ENCODE data around the gene OSBPL7. TPM values are rescaled to one million over a fixed set of nuclear protein-coding genes. Genes with fewer than 3 reads are reported as not detected.

OSBPL7 gene
- total RNA-seq, 1 experiment from 2014 or later = 13.0 TPM

DNA sequence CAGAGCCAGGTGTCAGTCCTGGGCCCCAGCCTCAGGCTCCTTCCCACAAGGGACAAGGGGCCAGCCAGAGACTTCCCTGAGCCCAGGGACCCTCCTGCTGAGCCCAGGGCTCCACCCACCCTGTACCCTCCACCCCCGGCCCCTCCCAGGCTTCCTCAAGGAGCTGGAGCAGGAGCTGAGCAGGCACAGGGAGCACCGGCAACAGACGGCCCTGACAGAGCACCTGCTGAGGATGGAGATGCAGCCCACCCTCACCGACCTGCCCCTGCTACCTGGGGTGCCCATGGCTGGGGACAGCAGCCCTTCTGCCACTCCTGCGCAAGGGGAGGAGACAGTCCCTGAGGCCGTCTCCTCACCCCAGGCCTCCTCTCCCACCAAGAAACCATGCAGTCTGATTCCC lies 15.0 kb upstream of the OSBPL7 start:
- Histone ChIP-seq H3K23ac (ENCODE audit: insufficient read length, low read depth, low read length) (no peak overlapping the region), H3K23me2 (ENCODE audit: insufficient read length, low read depth, low read length, poor library complexity, severe bottlenecking) (peaks cover 5% of the 10 kb centered on the region), H3K56ac (ENCODE audit: insufficient read length, low read depth, low read length) (no peak overlapping the region), H2AFZ (ENCODE audit: low read length) (no peak overlapping the region), H3K27me3 (ENCODE audit: insufficient read depth, low read length) (no peaks in the 10 kb centered on the region), H2BK5ac (ENCODE audit: insufficient read length, low read length) (no peak overlapping the region), H2AK5ac (ENCODE audit: insufficient read length, low read length) (no peak overlapping the region), H3K4me2 (ENCODE audit: insufficient read depth, insufficient read length, low read length) (no peak overlapping the region), H2BK12ac (ENCODE audit: insufficient read length, low read depth, low read length) (no peak overlapping the region), H3K27ac (ENCODE audit: insufficient read length, low read depth, low read length) (no peak overlapping the region), H3K4ac (ENCODE audit: low read depth, low read length) (no peak overlapping the region), H3K14ac (ENCODE audit: insufficient read depth, low read length) (no peak overlapping the region), H4K91ac (ENCODE audit: insufficient read length, low read depth, low read length) (no peak overlapping the region), H3K4me1 (ENCODE audit: insufficient read depth, low read length) (no peaks in the 10 kb centered on the region; the same call in 1 of the 2 replicates), H3T11ph (ENCODE audit: low read length) (no peak overlapping the region), H2BK20ac (ENCODE audit: low read depth, low read length, poor library complexity, severe bottlenecking) (no peak overlapping the region), H3K79me1 (ENCODE audit: insufficient read depth, low read depth, low read length, poor library complexity, severe bottlenecking) (no peaks in the 10 kb centered on the region), H3K9me3 (ENCODE audit: control insufficient read depth, low read depth, low read length) (no peaks in the 10 kb centered on the region), H3K18ac (ENCODE audit: insufficient read length, low read depth, low read length) (no peak overlapping the region), H4K5ac (ENCODE audit: insufficient read length, low read depth, low read length) (no peak overlapping the region), H4K8ac (replicated peaks; ENCODE audit: insufficient read length, low read depth, low read length) (no peak overlapping the region), H3K9ac (ENCODE audit: extremely low read depth, insufficient read length, low read length) (no peak overlapping the region), H4K20me1 (ENCODE audit: control insufficient read depth, insufficient read depth, insufficient read length) (no peaks in the 10 kb centered on the region), H2BK120ac (ENCODE audit: low read depth, low read length, poor library complexity, severe bottlenecking) (no peak overlapping the region), H2BK15ac (ENCODE audit: low read depth, low read length) (no peak overlapping the region), H3K79me2 (ENCODE audit: insufficient read depth, low read length) (no peaks in the 10 kb centered on the region; the same call in 1 of the 2 replicates)
- TF ChIP-seq, protein P1, sequence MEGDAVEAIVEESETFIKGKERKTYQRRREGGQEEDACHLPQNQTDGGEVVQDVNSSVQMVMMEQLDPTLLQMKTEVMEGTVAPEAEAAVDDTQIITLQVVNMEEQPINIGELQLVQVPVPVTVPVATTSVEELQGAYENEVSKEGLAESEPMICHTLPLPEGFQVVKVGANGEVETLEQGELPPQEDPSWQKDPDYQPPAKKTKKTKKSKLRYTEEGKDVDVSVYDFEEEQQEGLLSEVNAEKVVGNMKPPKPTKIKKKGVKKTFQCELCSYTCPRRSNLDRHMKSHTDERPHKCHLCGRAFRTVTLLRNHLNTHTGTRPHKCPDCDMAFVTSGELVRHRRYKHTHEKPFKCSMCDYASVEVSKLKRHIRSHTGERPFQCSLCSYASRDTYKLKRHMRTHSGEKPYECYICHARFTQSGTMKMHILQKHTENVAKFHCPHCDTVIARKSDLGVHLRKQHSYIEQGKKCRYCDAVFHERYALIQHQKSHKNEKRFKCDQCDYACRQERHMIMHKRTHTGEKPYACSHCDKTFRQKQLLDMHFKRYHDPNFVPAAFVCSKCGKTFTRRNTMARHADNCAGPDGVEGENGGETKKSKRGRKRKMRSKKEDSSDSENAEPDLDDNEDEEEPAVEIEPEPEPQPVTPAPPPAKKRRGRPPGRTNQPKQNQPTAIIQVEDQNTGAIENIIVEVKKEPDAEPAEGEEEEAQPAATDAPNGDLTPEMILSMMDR (conservative IDR thresholded peaks at IDR 0.05) = no peak
- no peak for DNase-seq
- Mint-ChIP-seq H3K27ac (no peak overlapping the region), H3K4me3 (no peak overlapping the region), H3K36me3 (ENCODE audit: insufficient read depth in 1 of 3, low read depth in 3 of 3) (peaks cover 0 to 20% (median 13%) of the 10 kb centered on the region in 3 experiments; a peak in 6 of 7 replicates), H3K4me1 (peaks cover 17 to 19% of the 10 kb centered on the region in 2 experiments), H3K27me3 (ENCODE audit: low read depth) (peaks cover 2% of the 10 kb centered on the region; the same call in 1 of the 2 replicates), H3K9me3 (no peaks in the 10 kb centered on the region; a peak in 1 of 5 replicates)
- WGBS (ENCODE audit: extremely low coverage, insufficient read length, low lambda C conversion rate) = no CpG with 5 or more reads among the region's 6 CpGs

Data from H9 (cell line).